Measurements from ENCODE around the gene TTC9C. TPM values are rescaled to one million over a fixed set of nuclear protein-coding genes. Genes with fewer than 3 reads are reported as not detected.

TTC9C gene
- total RNA-seq, 1 experiment from 2014 or later, result 33.3 TPM

DNA sequence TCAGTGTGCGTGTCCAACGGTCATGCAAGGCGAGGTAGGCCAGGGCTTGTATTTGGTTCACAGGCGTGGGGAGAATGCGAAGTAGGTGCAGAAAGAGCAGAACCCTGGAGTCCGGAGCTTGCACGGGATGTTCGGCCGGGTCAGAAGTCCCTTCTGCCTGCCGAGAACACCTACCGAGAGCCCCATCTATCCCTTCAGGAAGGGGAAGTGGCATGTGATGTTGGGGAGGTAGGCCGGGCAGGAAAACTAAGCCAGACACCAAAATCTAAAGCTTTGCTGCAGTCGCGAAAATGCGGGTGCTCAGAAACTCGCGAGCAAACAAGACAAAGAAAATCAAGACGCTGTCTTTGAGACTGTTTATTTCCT lies 42.5 kb downstream of the TTC9C start:
- no peaks in the 10 kb centered on the region for H3K9me2 ChIP-seq (ENCODE audit: insufficient read depth)
- H2AFZ ChIP-seq (ENCODE audit: low read depth, low read length, poor library complexity, severe bottlenecking), result peak overlapping the region; percentile 23
- RAD21 ChIA-PET (ENCODE audit: low non-redundant PET in 1 of 2, low total read pairs in 2 of 2, uncharacterized antibody in 2 of 2, unreplicated experiment in 2 of 2), result no interaction called here
- H3K4me2 ChIP-seq (ENCODE audit: low read length), result peak overlapping the region; percentile 81
- H3K9me3 ChIP-seq (ENCODE audit: control insufficient read depth in 1 of 2, insufficient read depth in 1 of 2, low read depth in 1 of 2, low read length in 2 of 2), result no peaks in the 10 kb centered on the region
- no peak for DNase-seq (ENCODE audit: low read depth, low spot score)
- H3K9ac ChIP-seq (ENCODE audit: low read length), result peak overlapping the region; percentile 73
- H3K4me1 ChIP-seq (ENCODE audit: control insufficient read depth in 1 of 2, insufficient read depth in 2 of 2, low read length in 2 of 2), result peaks cover 7 to 24% of the 10 kb centered on the region in 2 experiments; a peak in 3 of 4 replicates
- intact Hi-C loops (cut with micrococcal nuclease), result loop anchor here (1.0 kb wide), 1 partner anchor 9 kb away; the partner anchor contains the start of gene POLR2G
- no peak for ATAC-seq
- peak overlapping the region; percentile 67 to 69 for H3K4me3 ChIP-seq (replicated peaks in 1 of 2; ENCODE audit: low read depth in 1 of 2, low read length in 2 of 2)
- no peaks in the 10 kb centered on the region for H3K27me3 ChIP-seq (ENCODE audit: insufficient read depth, low read length)
- peak overlapping the region; percentile 74 for H3K27ac ChIP-seq (ENCODE audit: low read depth, low read length)
- BruUV-seq (replicated peaks), result no TSS peak
- TF ChIP-seq POLR2A (IDR thresholded peaks at IDR 0.05; ENCODE audit: borderline replicate concordance, extremely low read depth, insufficient read depth, insufficient read length) (no peak), ZFX (IDR thresholded peaks at IDR 0.05) (peak; percentile 25; the same call in 1 of the 2 replicates), EZH2 (IDR thresholded peaks at IDR 0.05) (no peak)
- peaks cover 6 to 10% of the 10 kb centered on the region in 2 experiments; a peak in 2 of 4 replicates for H3K36me3 ChIP-seq (ENCODE audit: control insufficient read depth in 1 of 2, insufficient read depth in 2 of 2, low read length in 2 of 2)
- CTCF ChIA-PET, result interaction anchor here (1.0 to 4.0 kb wide), 4 partner anchors 16 to 376 kb away, joined by 3 to 27 read pairs (median 4); partner anchors contain the start of genes HNRNPUL2 and TMEM179B
- no peaks in the 10 kb centered on the region for H4K20me1 ChIP-seq (ENCODE audit: insufficient read depth)
- POLR2A ChIA-PET, result interaction anchor here (0.6 to 3.2 kb wide), 9 partner anchors 9 to 106 kb away, joined by 3 to 16 read pairs (median 5); partner anchors contain the start of genes C11orf98, CSKMT, HNRNPUL2 and POLR2G
- H3K79me2 ChIP-seq (ENCODE audit: insufficient read depth, low read length), result peaks cover 19% of the 10 kb centered on the region

DNA sequence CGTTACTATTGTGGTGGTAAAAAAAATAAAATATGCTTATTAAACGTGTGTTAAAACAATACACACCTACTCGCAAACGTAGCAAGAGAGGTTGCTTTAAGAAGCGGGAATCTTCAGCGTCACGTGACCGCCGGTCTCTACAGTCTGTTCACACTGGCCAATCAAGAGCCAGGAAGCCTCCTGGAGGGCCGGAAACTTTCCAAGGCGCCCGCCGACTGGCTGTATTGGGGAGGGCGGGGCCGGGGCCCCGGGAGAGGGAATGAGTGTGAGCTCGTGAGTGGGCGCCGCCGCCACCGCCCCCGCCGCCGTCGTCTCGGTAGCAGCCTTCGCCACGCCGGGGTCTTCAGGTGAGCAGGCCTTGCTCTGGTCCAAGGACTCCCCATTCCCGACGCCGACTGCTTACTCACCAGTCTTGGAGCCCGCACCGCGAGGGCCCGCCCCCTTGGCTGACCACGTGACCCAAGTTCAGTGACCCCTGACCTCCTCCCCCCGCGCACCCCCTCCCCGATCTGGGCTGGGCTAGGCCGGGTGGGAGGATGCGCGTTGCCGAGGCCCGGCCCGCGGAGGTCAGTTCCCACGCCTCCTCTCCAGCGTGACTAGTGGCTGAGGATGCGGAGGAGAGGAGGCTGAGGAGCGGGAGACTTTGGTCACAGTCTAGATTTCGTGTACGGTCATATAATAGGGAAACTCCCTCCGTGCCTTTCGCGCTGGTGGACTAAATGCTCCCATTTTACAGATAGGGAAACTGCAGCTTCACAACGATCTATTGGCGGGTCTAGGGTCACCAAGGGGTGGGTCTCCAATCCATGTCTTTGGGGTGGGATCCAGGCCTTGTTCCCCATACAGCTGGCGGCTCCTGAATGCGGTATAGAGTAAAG lies 43.1 kb downstream of the TTC9C start, which contains the start of gene TAF6L:
Gene TAF6L, plus strand, starts transcription at position 253 of the 878 bp plus-strand sequence. CDS start 4,388 bp downstream, outside the sequence.
- H3K4me2 ChIP-seq (ENCODE audit: low read length), result peak within 1 kb of the TSS; percentile 81
- H3K9me2 ChIP-seq (ENCODE audit: insufficient read depth), result no peaks in the 10 kb centered on the region
- H3K4me3 ChIP-seq (replicated peaks in 1 of 2; ENCODE audit: low read depth in 1 of 2, low read length in 2 of 2), result peak within 1 kb of the TSS; percentile 67 to 69
- intact Hi-C loops (cut with micrococcal nuclease), result loop anchor here (1.0 kb wide), 1 partner anchor 10 kb away; the partner anchor contains the start of gene POLR2G
- RAD21 ChIA-PET (ENCODE audit: low non-redundant PET in 1 of 2, low total read pairs in 2 of 2, uncharacterized antibody in 2 of 2, unreplicated experiment in 2 of 2), result no interaction called here
- TF ChIP-seq, protein P1, sequence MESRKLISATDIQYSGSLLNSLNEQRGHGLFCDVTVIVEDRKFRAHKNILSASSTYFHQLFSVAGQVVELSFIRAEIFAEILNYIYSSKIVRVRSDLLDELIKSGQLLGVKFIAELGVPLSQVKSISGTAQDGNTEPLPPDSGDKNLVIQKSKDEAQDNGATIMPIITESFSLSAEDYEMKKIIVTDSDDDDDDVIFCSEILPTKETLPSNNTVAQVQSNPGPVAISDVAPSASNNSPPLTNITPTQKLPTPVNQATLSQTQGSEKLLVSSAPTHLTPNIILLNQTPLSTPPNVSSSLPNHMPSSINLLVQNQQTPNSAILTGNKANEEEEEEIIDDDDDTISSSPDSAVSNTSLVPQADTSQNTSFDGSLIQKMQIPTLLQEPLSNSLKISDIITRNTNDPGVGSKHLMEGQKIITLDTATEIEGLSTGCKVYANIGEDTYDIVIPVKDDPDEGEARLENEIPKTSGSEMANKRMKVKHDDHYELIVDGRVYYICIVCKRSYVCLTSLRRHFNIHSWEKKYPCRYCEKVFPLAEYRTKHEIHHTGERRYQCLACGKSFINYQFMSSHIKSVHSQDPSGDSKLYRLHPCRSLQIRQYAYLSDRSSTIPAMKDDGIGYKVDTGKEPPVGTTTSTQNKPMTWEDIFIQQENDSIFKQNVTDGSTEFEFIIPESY (IDR thresholded peaks at IDR 0.05; ENCODE audit: extremely low read depth, insufficient replicate concordance, low read length), result no peak
- TF ChIP-seq POLR2A (IDR thresholded peaks at IDR 0.05; ENCODE audit: borderline replicate concordance, extremely low read depth, insufficient read depth, insufficient read length), result peak; percentile 7
- TF ChIP-seq POLR2AphosphoS5 (IDR thresholded peaks at IDR 0.05; ENCODE audit: low read depth, low read length), result peak; percentile 30
- TF ChIP-seq TCF7L2 (IDR thresholded peaks at IDR 0.05; ENCODE audit: borderline replicate concordance, extremely low read depth, insufficient read depth, insufficient read length), result peak; percentile 15
- TF ChIP-seq, protein P2, sequence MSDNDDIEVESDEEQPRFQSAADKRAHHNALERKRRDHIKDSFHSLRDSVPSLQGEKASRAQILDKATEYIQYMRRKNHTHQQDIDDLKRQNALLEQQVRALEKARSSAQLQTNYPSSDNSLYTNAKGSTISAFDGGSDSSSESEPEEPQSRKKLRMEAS (IDR thresholded peaks at IDR 0.05), result peak; percentile 82
- TF ChIP-seq SP1 (IDR thresholded peaks at IDR 0.05; ENCODE audit: low read depth), result peak; percentile 70
- TF ChIP-seq ZFX (IDR thresholded peaks at IDR 0.05), result 0 out of 2 replicates have a peak, but pooled peaks have one; percentile 7
- TF ChIP-seq YY1 (IDR thresholded peaks at IDR 0.05; ENCODE audit: extremely low read depth, insufficient replicate concordance, low read depth, low read length), result no peak
- peak; percentile 88 for TF ChIP-seq EGR1 (IDR thresholded peaks at IDR 0.05; ENCODE audit: low read depth)
- H3K27me3 ChIP-seq (ENCODE audit: insufficient read depth, low read length), result no peaks in the 10 kb centered on the region
- CTCF ChIA-PET, result interaction anchor here (1.0 to 4.0 kb wide), 4 partner anchors 16 to 347 kb away, joined by 3 to 27 read pairs (median 3); partner anchors contain the start of genes HNRNPUL2 and TMEM179B
- peak; percentile 93 for DNase-seq (ENCODE audit: low read depth, low spot score)
- H2AFZ ChIP-seq (ENCODE audit: low read depth, low read length, poor library complexity, severe bottlenecking), result peak within 1 kb of the TSS; percentile 23
- peaks cover 19% of the 10 kb centered on the region for H3K79me2 ChIP-seq (ENCODE audit: insufficient read depth, low read length)
- H3K27ac ChIP-seq (ENCODE audit: low read depth, low read length), result peak within 1 kb of the TSS; percentile 74
- H3K9me3 ChIP-seq (ENCODE audit: control insufficient read depth in 1 of 2, insufficient read depth in 1 of 2, low read depth in 1 of 2, low read length in 2 of 2), result no peaks in the 10 kb centered on the region
- H4K20me1 ChIP-seq (ENCODE audit: insufficient read depth), result no peaks in the 10 kb centered on the region
- POLR2A ChIA-PET, result interaction anchor here (0.6 to 3.2 kb wide), 11 partner anchors 9 to 388 kb away, joined by 3 to 16 read pairs (median 3); partner anchors contain the start of genes C11orf98, CSKMT, HNRNPUL2 and POLR2G
- TSS peak; percentile 59 for BruUV-seq (replicated peaks)
- peak within 1 kb of the TSS; percentile 73 for H3K9ac ChIP-seq (ENCODE audit: low read length)
- peak; percentile 94 for ATAC-seq
- H3K4me1 ChIP-seq (ENCODE audit: control insufficient read depth in 1 of 2, insufficient read depth in 2 of 2, low read length in 2 of 2), result peaks cover 7 to 24% of the 10 kb centered on the region in 2 experiments; a peak in 3 of 4 replicates
- peaks cover 4 to 10% of the 10 kb centered on the region in 2 experiments; a peak in 2 of 4 replicates for H3K36me3 ChIP-seq (ENCODE audit: control insufficient read depth in 1 of 2, insufficient read depth in 2 of 2, low read length in 2 of 2)

Data from HCT116 (cell line).